Neutrophil (primary cell): Measurements from ENCODE around the gene GALR1.

Source experiments
- H3K27ac ChIP-seq: fragments of 200-600 bp; sonication (generic); 2 replicates; pipeline ENCODE4 v1.5.1; 2016; ENCODE audit warnings: mild to moderate bottlenecking, moderate library complexity
- H3K27me3 ChIP-seq: fragments of 200-600 bp; sonication (generic); 2 replicates; pipeline ENCODE4 v1.6.0; 2016; ENCODE audit warnings: mild to moderate bottlenecking
- H3K36me3 ChIP-seq: fragments of 200-600 bp; sonication (generic); 2 replicates; pipeline ENCODE4 v1.5.1; 2017
- H3K4me1 ChIP-seq, 2 experiments: fragments of 200-600 bp in 1 of 2; sonication (generic) in 1 of 2; 1 replicate in 1 of 2; 2 replicates in 1 of 2; pipeline versions ENCODE4 v1.5.1 to v1.6.1; 2013 to 2016; ENCODE audit warnings: low read depth in 1 of 2, low read length in 1 of 2, mild to moderate bottlenecking in 1 of 2, moderate library complexity in 1 of 2; ENCODE audit not compliant: control insufficient read depth in 1 of 2, insufficient read depth in 1 of 2
- H3K4me3 ChIP-seq, 2 experiments: fragments of 200-600 bp in 1 of 2; sonication (generic) in 1 of 2; 1 replicate in 1 of 2; 2 replicates in 1 of 2; pipeline ENCODE4 v1.5.1; 2013 to 2016; ENCODE audit warnings: low read depth in 1 of 2, low read length in 1 of 2, mild to moderate bottlenecking in 1 of 2, moderate library complexity in 1 of 2
- H3K9me3 ChIP-seq: fragments of 200-600 bp; sonication (generic); 2 replicates; pipeline ENCODE4 v1.5.1; 2016
- CTCF ChIP-seq: fragments of 200-600 bp; sonication (generic); IDR thresholded peaks from 2 replicates; pipeline ENCODE4 v1.5.1; 2016; ENCODE audit warnings: antibody characterized with exemption

Gene GALR1

GRCh38 chr18:77249569-77250500, at the start of gene GALR1:
TSS of gene GALR1 (plus strand) at chr18:77249848. CDS start at chr18:77250549, 701 bp downstream.
- no peak for TF ChIP-seq CTCF
- Histone ChIP-seq H3K9me3 (peaks cover 3% of the 10 kb centered on the region), H3K4me1 (no peaks in the 10 kb centered on the region), H3K27ac (no peak within 1 kb of the TSS), H3K4me3 (no peak within 1 kb of the TSS), H3K27me3 (peaks cover 100% of the 10 kb centered on the region), H3K36me3 (no peaks in the 10 kb centered on the region)

- Histone ChIP-seq H3K9me3 (no peaks in the 10 kb centered on the region), H3K4me3 (no peak overlapping the region), H3K36me3 (no peaks in the 10 kb centered on the region), H3K27ac (no peak overlapping the region), H3K4me1 (no peaks in the 10 kb centered on the region), H3K27me3 (no peaks in the 10 kb centered on the region)
- no peak for TF ChIP-seq CTCF
Observed at GRCh38 chr18:77201506-77201905, 48.1 kb upstream of the GALR1 start.

GRCh38 chr18:77202329-77202728, 47.3 kb upstream of the GALR1 start:
- no peak for TF ChIP-seq CTCF
- no peaks in the 10 kb centered on the region for H3K4me1 ChIP-seq
- H3K4me3 ChIP-seq = no peak overlapping the region
- H3K27ac ChIP-seq = no peak overlapping the region
- no peaks in the 10 kb centered on the region for H3K36me3 ChIP-seq
- H3K9me3 ChIP-seq = no peaks in the 10 kb centered on the region
- no peaks in the 10 kb centered on the region for H3K27me3 ChIP-seq

- H3K27ac ChIP-seq = no peak overlapping the region
- TF ChIP-seq CTCF = no peak
- H3K27me3 ChIP-seq = no peaks in the 10 kb centered on the region
- no peaks in the 10 kb centered on the region for H3K9me3 ChIP-seq
- H3K4me3 ChIP-seq = no peak overlapping the region
- H3K4me1 ChIP-seq = peaks cover 0 to under 1% of the 10 kb centered on the region in 2 experiments
- no peaks in the 10 kb centered on the region for H3K36me3 ChIP-seq
Observed at GRCh38 chr18:77203071-77203470, 46.6 kb upstream of the GALR1 start.

- no peak for TF ChIP-seq CTCF
- H3K4me1 ChIP-seq = peaks cover 5 to 7% of the 10 kb centered on the region in 2 experiments
- H3K27ac ChIP-seq = no peak overlapping the region
- no peaks in the 10 kb centered on the region for H3K36me3 ChIP-seq
- no peak overlapping the region for H3K4me3 ChIP-seq
- H3K9me3 ChIP-seq = no peaks in the 10 kb centered on the region
- no peaks in the 10 kb centered on the region for H3K27me3 ChIP-seq
Observed at GRCh38 chr18:77203851-77204250, 45.8 kb upstream of the GALR1 start.
